ENCODE results near the gene TRIM33.

Gene TRIM33

DNA sequence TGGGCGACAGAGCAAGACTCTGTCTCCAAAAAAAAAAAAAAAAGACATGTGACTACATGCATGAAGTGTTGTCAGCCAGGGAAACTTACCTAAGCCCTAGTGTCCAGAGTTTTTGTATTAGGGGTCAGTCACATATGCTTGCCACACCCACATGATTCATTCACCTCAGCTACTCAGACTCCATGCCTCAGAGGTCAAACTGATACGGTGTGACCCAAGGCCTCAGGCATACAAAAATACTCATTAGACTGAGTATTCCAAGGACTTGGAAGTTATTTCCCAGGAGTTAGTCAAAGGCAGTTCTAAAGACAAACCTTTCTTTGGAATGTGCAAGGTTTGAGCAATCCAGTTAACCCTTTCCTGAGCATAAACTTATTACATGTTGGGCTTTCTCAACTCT lies 6.3 kb upstream of the TRIM33 start:
- Histone ChIP-seq H3K27ac (ENCODE audit: insufficient read depth, low read depth, low read length, poor library complexity, severe bottlenecking) (no peak overlapping the region), H3K4me1 (ENCODE audit: control insufficient read depth, insufficient read depth, low read length) (no peaks in the 10 kb centered on the region), H3K27me3 (ENCODE audit: control insufficient read depth, insufficient read depth, low read length, poor library complexity, severe bottlenecking) (no peaks in the 10 kb centered on the region), H3K9me3 (ENCODE audit: control insufficient read depth, low read length) (no peaks in the 10 kb centered on the region), H3K36me3 (ENCODE audit: control insufficient read depth, insufficient read depth, low read length) (no peaks in the 10 kb centered on the region), H3K4me3 (ENCODE audit: insufficient read depth, low read depth, low read length) (no peak overlapping the region)
- WGBS, 2 experiments, result 93 to 95% methylated on average over 2 of the region's 2 CpGs

GRCh38 chr1:114512595-114513280 lies 1.7 kb upstream of the TRIM33 start:
- Histone ChIP-seq H3K36me3 (ENCODE audit: control insufficient read depth, insufficient read depth, low read length) (no peaks in the 10 kb centered on the region), H3K4me1 (ENCODE audit: control insufficient read depth, insufficient read depth, low read length) (peaks cover 12% of the 10 kb centered on the region), H3K27ac (ENCODE audit: insufficient read depth, low read depth, low read length, poor library complexity, severe bottlenecking) (no peak overlapping the region), H3K9me3 (ENCODE audit: control insufficient read depth, low read length) (no peaks in the 10 kb centered on the region), H3K4me3 (ENCODE audit: insufficient read depth, low read depth, low read length) (no peak overlapping the region), H3K27me3 (ENCODE audit: control insufficient read depth, insufficient read depth, low read length, poor library complexity, severe bottlenecking) (no peaks in the 10 kb centered on the region)
- 91 to 93% methylated on average over 11 of the region's 11 CpGs for WGBS, 2 experiments

GRCh38 chr1:114510274-114511031 lies 550 bp downstream of the TRIM33 start:
- Histone ChIP-seq H3K4me1 (ENCODE audit: control insufficient read depth, insufficient read depth, low read length) (peaks cover 15% of the 10 kb centered on the region), H3K36me3 (ENCODE audit: control insufficient read depth, insufficient read depth, low read length) (no peaks in the 10 kb centered on the region), H3K27ac (ENCODE audit: insufficient read depth, low read depth, low read length, poor library complexity, severe bottlenecking) (peak overlapping the region; percentile 94), H3K9me3 (ENCODE audit: control insufficient read depth, low read length) (no peaks in the 10 kb centered on the region), H3K27me3 (ENCODE audit: control insufficient read depth, insufficient read depth, low read length, poor library complexity, severe bottlenecking) (no peaks in the 10 kb centered on the region), H3K4me3 (ENCODE audit: insufficient read depth, low read depth, low read length) (peak overlapping the region; percentile 78)
- WGBS, 2 experiments, result 0% methylated on average over 71 of the region's 71 CpGs

DNA sequence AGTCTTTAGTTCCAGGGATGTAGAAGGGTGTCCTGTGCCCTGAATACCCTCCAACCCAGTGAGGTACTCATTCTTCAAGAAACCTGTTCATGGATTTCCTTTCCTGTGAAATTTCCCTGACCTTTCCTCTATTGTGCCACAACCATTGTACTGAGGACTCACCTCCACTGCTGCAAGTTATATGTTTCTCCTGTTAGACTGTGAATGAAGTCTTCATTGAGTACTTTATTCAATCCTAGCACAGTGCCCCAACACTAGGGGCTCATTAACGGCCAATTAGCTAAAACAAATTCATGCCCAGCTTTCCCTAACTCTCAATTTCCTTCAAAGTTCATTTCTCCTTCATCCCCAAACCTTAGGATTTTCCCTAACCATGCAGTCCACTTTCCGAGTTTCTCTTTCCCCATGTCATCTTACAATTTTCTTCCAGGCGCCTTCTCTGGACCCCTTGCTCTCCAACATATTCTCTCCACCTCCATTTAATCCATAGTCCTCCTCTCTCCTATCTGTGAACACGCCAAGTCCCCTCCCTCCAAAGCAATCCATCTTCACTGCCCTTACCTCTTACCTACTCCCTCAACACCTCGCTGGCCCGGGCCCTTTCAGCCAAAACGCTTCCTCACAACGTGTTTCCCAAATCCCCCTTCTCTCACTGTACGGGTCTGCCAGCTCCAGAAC lies 1.3 kb downstream of the TRIM33 start:
- 1 to 2% methylated on average over 9 of the region's 9 CpGs for WGBS, 2 experiments
- no peaks in the 10 kb centered on the region for H3K27me3 ChIP-seq (ENCODE audit: control insufficient read depth, insufficient read depth, low read length, poor library complexity, severe bottlenecking)
- H3K36me3 ChIP-seq (ENCODE audit: control insufficient read depth, insufficient read depth, low read length), result no peaks in the 10 kb centered on the region
- peaks cover 15% of the 10 kb centered on the region for H3K4me1 ChIP-seq (ENCODE audit: control insufficient read depth, insufficient read depth, low read length)
- no peaks in the 10 kb centered on the region for H3K9me3 ChIP-seq (ENCODE audit: control insufficient read depth, low read length)
- H3K27ac ChIP-seq (ENCODE audit: insufficient read depth, low read depth, low read length, poor library complexity, severe bottlenecking), result no peak overlapping the region
- H3K4me3 ChIP-seq (ENCODE audit: insufficient read depth, low read depth, low read length), result peak overlapping the region; percentile 78

DNA sequence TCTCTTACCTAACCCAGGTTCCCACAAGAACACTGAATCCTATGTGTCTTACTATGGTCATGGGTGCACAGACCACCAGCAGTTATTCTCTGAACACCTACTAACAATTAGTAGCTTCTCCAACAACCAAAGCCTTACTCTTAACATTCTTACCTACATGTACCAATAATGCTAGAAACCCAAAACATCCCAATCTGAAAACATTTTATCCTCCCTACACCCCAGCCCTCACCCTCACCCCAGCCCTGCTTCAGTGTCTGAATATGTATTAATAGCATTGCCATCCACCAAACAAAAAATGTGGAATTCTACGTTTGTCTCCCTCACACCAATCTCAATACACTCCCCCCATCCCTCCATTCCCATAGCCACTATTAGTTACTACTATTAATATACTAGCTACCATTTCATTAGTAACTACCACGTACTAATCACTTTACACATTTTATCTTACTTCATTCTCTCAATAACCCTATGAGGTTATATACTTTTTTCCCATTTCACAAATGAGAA lies 2.6 kb downstream of the TRIM33 start:
- Histone ChIP-seq H3K4me1 (ENCODE audit: control insufficient read depth, insufficient read depth, low read length) (peaks cover 15% of the 10 kb centered on the region), H3K27ac (ENCODE audit: insufficient read depth, low read depth, low read length, poor library complexity, severe bottlenecking) (no peak overlapping the region), H3K4me3 (ENCODE audit: insufficient read depth, low read depth, low read length) (peak overlapping the region; percentile 78), H3K9me3 (ENCODE audit: control insufficient read depth, low read length) (no peaks in the 10 kb centered on the region), H3K27me3 (ENCODE audit: control insufficient read depth, insufficient read depth, low read length, poor library complexity, severe bottlenecking) (no peaks in the 10 kb centered on the region), H3K36me3 (ENCODE audit: control insufficient read depth, insufficient read depth, low read length) (no peaks in the 10 kb centered on the region)
- WGBS, 2 experiments, result 76 to 79% methylated on average over 2 of the region's 2 CpGs

GRCh38 chr1:114507513-114507912 lies 3.5 kb downstream of the TRIM33 start:
- Histone ChIP-seq H3K27me3 (ENCODE audit: control insufficient read depth, insufficient read depth, low read length, poor library complexity, severe bottlenecking) (no peaks in the 10 kb centered on the region), H3K36me3 (ENCODE audit: control insufficient read depth, insufficient read depth, low read length) (no peaks in the 10 kb centered on the region), H3K4me3 (ENCODE audit: insufficient read depth, low read depth, low read length) (no peak overlapping the region), H3K27ac (ENCODE audit: insufficient read depth, low read depth, low read length, poor library complexity, severe bottlenecking) (no peak overlapping the region), H3K9me3 (ENCODE audit: control insufficient read depth, low read length) (no peaks in the 10 kb centered on the region), H3K4me1 (ENCODE audit: control insufficient read depth, insufficient read depth, low read length) (peaks cover 15% of the 10 kb centered on the region)
- WGBS, 2 experiments, result 89 to 92% methylated on average over 3 of the region's 3 CpGs

GRCh38 chr1:114505148-114505561 lies 5.8 kb downstream of the TRIM33 start:
- no peaks in the 10 kb centered on the region for H3K9me3 ChIP-seq (ENCODE audit: control insufficient read depth, low read length)
- H3K4me1 ChIP-seq (ENCODE audit: control insufficient read depth, insufficient read depth, low read length), result peaks cover 15% of the 10 kb centered on the region
- H3K27me3 ChIP-seq (ENCODE audit: control insufficient read depth, insufficient read depth, low read length, poor library complexity, severe bottlenecking), result no peaks in the 10 kb centered on the region
- no peak overlapping the region for H3K4me3 ChIP-seq (ENCODE audit: insufficient read depth, low read depth, low read length)
- H3K27ac ChIP-seq (ENCODE audit: insufficient read depth, low read depth, low read length, poor library complexity, severe bottlenecking), result no peak overlapping the region
- H3K36me3 ChIP-seq (ENCODE audit: control insufficient read depth, insufficient read depth, low read length), result no peaks in the 10 kb centered on the region
- WGBS, 2 experiments, result 85 to 92% methylated on average over 2 of the region's 2 CpGs

GRCh38 chr1:114503916-114504422 lies 7.0 kb downstream of the TRIM33 start:
- WGBS, 2 experiments, result 89 to 90% methylated on average over 7 of the region's 7 CpGs
- no peaks in the 10 kb centered on the region for H3K27me3 ChIP-seq (ENCODE audit: control insufficient read depth, insufficient read depth, low read length, poor library complexity, severe bottlenecking)
- peaks cover 9% of the 10 kb centered on the region for H3K4me1 ChIP-seq (ENCODE audit: control insufficient read depth, insufficient read depth, low read length)
- no peak overlapping the region for H3K4me3 ChIP-seq (ENCODE audit: insufficient read depth, low read depth, low read length)
- no peaks in the 10 kb centered on the region for H3K9me3 ChIP-seq (ENCODE audit: control insufficient read depth, low read length)
- H3K36me3 ChIP-seq (ENCODE audit: control insufficient read depth, insufficient read depth, low read length), result no peaks in the 10 kb centered on the region
- H3K27ac ChIP-seq (ENCODE audit: insufficient read depth, low read depth, low read length, poor library complexity, severe bottlenecking), result no peak overlapping the region

DNA sequence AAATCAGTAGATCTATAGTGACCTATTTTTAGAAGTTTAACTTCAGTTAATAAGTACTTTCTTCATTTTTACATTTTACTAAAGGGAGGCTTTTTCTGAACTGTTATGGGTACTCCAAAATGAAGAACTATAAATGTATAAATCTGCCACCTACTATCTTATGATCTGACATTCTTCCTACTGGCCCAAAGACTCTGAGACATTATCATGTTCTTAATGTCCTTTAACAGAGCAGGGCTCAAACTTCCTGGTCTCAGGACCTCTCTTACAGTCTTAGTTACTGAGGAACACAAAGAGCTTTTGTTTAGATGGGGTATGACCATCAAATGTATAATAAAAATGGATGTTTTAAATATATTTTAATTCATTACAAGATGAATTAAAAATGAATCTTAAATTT lies 8.9 kb downstream of the TRIM33 start:
- Histone ChIP-seq H3K27ac (ENCODE audit: insufficient read depth, low read depth, low read length, poor library complexity, severe bottlenecking) (no peak overlapping the region), H3K27me3 (ENCODE audit: control insufficient read depth, insufficient read depth, low read length, poor library complexity, severe bottlenecking) (no peaks in the 10 kb centered on the region), H3K36me3 (ENCODE audit: control insufficient read depth, insufficient read depth, low read length) (no peaks in the 10 kb centered on the region), H3K4me3 (ENCODE audit: insufficient read depth, low read depth, low read length) (no peak overlapping the region), H3K9me3 (ENCODE audit: control insufficient read depth, low read length) (no peaks in the 10 kb centered on the region), H3K4me1 (ENCODE audit: control insufficient read depth, insufficient read depth, low read length) (no peaks in the 10 kb centered on the region)

DNA sequence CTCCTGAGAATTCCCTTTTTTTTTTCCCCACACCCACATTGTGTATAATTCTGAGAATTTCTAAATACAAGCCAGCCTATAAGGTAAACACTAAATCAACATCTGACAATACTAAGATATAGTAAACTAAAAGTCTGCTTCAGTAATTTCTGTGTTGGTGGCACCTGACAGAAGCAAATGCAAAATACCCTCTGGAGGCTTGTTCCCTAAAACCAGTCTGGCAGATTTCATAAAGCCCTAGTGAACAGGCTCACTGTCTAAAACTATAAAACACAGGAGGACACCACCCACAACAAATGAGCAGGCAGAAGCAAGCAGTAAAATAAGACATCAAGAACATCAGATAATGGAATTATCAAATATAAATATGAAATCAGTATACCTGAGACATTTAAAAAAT lies 11.5 kb downstream of the TRIM33 start:
- H3K4me3 ChIP-seq (ENCODE audit: insufficient read depth, low read depth, low read length), result no peak overlapping the region
- no peaks in the 10 kb centered on the region for H3K9me3 ChIP-seq (ENCODE audit: control insufficient read depth, low read length)
- no peaks in the 10 kb centered on the region for H3K27me3 ChIP-seq (ENCODE audit: control insufficient read depth, insufficient read depth, low read length, poor library complexity, severe bottlenecking)
- H3K4me1 ChIP-seq (ENCODE audit: control insufficient read depth, insufficient read depth, low read length), result no peaks in the 10 kb centered on the region
- H3K36me3 ChIP-seq (ENCODE audit: control insufficient read depth, insufficient read depth, low read length), result no peaks in the 10 kb centered on the region
- H3K27ac ChIP-seq (ENCODE audit: insufficient read depth, low read depth, low read length, poor library complexity, severe bottlenecking), result no peak overlapping the region

Measured in ectodermal cell (in vitro differentiated cells).